HT1080 (cell line): ENCODE results near the gene GOLM1. TPM values are rescaled to one million over a fixed set of nuclear protein-coding genes. Genes with fewer than 3 reads are reported as not detected.
A peak's percentile ranks its signal among the peaks of the same experiment; 100 is the strongest.
"Not testable (repeated sequence)": the region's sequence is repeated elsewhere in the genome, so short reads cannot be mapped to it uniquely, and the experiment has no call there.

ENCODE experiments used
- DNase-seq: peaks from one replicate; pipeline ENCODE4 v3.0.0-alpha.2; 2015; ENCODE audit warnings: low read depth
- polyA plus RNA-seq, 2 experiments: library from polyadenylated mRNA; depleted of rRNA; stranded (reverse); fragments of >200 nt; gene quantifications; 2 replicates each; pipeline ENCODE4 v1.2.3, GENCODE V29; 2015
- total RNA-seq: library from RNA; depleted of rRNA; stranded (reverse); fragments of >200 nt; shearing (Covaris generic); gene quantifications from 2 replicates; pipeline ENCODE4 v1.2.3, GENCODE V29; 2014; rRNA removed

Gene GOLM1
- 47.3 and 52.5 TPM in 2 replicates for total RNA-seq
- 66.5 and 72.0 TPM in 2 replicates for polyA plus RNA-seq (2015; cell fraction: cytosol; rRNA removed)
- polyA plus RNA-seq (2015; cell fraction: nucleus; rRNA removed) = 36.8 and 39.1 TPM in 2 replicates

- DNase-seq = peak; percentile 43
Observed at GRCh38 chr9:86098824-86099700, at the start of gene GOLM1. Gene GOLM1 (minus strand): TSS chr9:86099558. CDS start chr9:86079320, 20,238 bp downstream.

- DNase-seq = peak; percentile 45
Observed at GRCh38 chr9:86146671-86147070, 47.3 kb upstream of the GOLM1 start.

- not testable (repeated sequence) for DNase-seq
Observed at GRCh38 chr9:86145960-86146359, 46.6 kb upstream of the GOLM1 start.

GRCh38 chr9:86142973-86143372 is 43.6 kb upstream of the GOLM1 start:
- DNase-seq = no peak

- DNase-seq = no peak
Observed at GRCh38 chr9:86141843-86142242, 42.5 kb upstream of the GOLM1 start.

GRCh38 chr9:86135371-86135770 is 36.0 kb upstream of the GOLM1 start:
- DNase-seq = no peak

GRCh38 chr9:86134361-86134760 is 35.0 kb upstream of the GOLM1 start:
- no peak for DNase-seq

- no peak for DNase-seq
Observed at GRCh38 chr9:86128235-86128822, 29.0 kb upstream of the GOLM1 start.

GRCh38 chr9:86126998-86127972 is 27.9 kb upstream of the GOLM1 start:
- DNase-seq = peak; percentile 96

GRCh38 chr9:86122311-86122710 is 23.0 kb upstream of the GOLM1 start:
- DNase-seq = peak; percentile 4

- no peak for DNase-seq
Observed at GRCh38 chr9:86119457-86119856, 20.1 kb upstream of the GOLM1 start.

GRCh38 chr9:86116425-86116824 is 17.1 kb upstream of the GOLM1 start:
- DNase-seq = no peak

GRCh38 chr9:86115886-86116285 is 16.5 kb upstream of the GOLM1 start:
- DNase-seq = no peak

GRCh38 chr9:86112057-86112456 is 12.7 kb upstream of the GOLM1 start:
- DNase-seq = no peak

- DNase-seq = no peak
Observed at GRCh38 chr9:86102626-86103025, 3.3 kb upstream of the GOLM1 start.

- peak; percentile 35 for DNase-seq
Observed at GRCh38 chr9:86099701-86100364, 475 bp upstream of the GOLM1 start.

- no peak for DNase-seq
Observed at GRCh38 chr9:86097510-86098224, 1.7 kb downstream of the GOLM1 start.

GRCh38 chr9:86096386-86096785 is 3.0 kb downstream of the GOLM1 start:
- no peak for DNase-seq

GRCh38 chr9:86093788-86094555 is 5.4 kb downstream of the GOLM1 start:
- peak; percentile 18 for DNase-seq
